Measurements from ENCODE around the gene TDRD1.
"Not testable (repeated sequence)": the region's sequence is repeated elsewhere in the genome, so short reads cannot be mapped to it uniquely, and the experiment has no call there.

- TF ChIP-seq CTCF (IDR thresholded peaks at IDR 0.05; ENCODE audit: low read depth, low read length, poor library complexity, severe bottlenecking); EZH2phosphoT487 (IDR thresholded peaks at IDR 0.05; ENCODE audit: borderline replicate concordance, low read length): not testable (repeated sequence)
Observed at GRCh38 chr10:114149476-114149875, 29.7 kb upstream of the TDRD1 start.
